ENCODE measurements around the gene SNCG. TPM values are rescaled to one million over a fixed set of nuclear protein-coding genes. Genes with fewer than 3 reads are reported as not detected.
"Not testable (repeated sequence)": the region's sequence is repeated elsewhere in the genome, so short reads cannot be mapped to it uniquely, and the experiment has no call there.

Gene SNCG
- polyA plus RNA-seq, 3 donors = 1.8 TPM; not detected in 2

GRCh38 chr10:86932674-86933073 is 25.7 kb upstream of the SNCG start:
- Mint-ChIP-seq H3K27me3 (ENCODE audit: low read depth in 3 of 3) (peaks cover 0 to 5% (median 5%) of the 10 kb centered on the region in 3 donors), H3K36me3 (no peaks in the 10 kb centered on the region), H3K4me3 (no peak overlapping the region), H3K4me1 (peaks cover 4% of the 10 kb centered on the region), H3K27ac (no peak overlapping the region), H3K9me3 (no peaks in the 10 kb centered on the region)
- no peaks in the 10 kb centered on the region for H3K4me1 ChIP-seq (ENCODE audit: control insufficient read depth in 1 of 2, insufficient read depth in 2 of 2, low read length in 2 of 2)
- no peaks in the 10 kb centered on the region for H3K79me2 ChIP-seq (ENCODE audit: insufficient read depth, low read length)
- DNase-seq = no peak
- no peak overlapping the region for H3K4me3 ChIP-seq (replicated peaks in 1 of 3; ENCODE audit: low read depth in 2 of 3, low read length in 3 of 3)
- H3K36me3 ChIP-seq (replicated peaks in 1 of 2; ENCODE audit: control insufficient read depth in 1 of 2, insufficient read depth in 2 of 2, low read length in 2 of 2) = no peaks in the 10 kb centered on the region
- H3K9me3 ChIP-seq (replicated peaks in 1 of 2; ENCODE audit: control insufficient read depth in 1 of 2, insufficient read depth in 1 of 2, low read length in 2 of 2) = no peaks in the 10 kb centered on the region
- TF ChIP-seq, protein P1, sequence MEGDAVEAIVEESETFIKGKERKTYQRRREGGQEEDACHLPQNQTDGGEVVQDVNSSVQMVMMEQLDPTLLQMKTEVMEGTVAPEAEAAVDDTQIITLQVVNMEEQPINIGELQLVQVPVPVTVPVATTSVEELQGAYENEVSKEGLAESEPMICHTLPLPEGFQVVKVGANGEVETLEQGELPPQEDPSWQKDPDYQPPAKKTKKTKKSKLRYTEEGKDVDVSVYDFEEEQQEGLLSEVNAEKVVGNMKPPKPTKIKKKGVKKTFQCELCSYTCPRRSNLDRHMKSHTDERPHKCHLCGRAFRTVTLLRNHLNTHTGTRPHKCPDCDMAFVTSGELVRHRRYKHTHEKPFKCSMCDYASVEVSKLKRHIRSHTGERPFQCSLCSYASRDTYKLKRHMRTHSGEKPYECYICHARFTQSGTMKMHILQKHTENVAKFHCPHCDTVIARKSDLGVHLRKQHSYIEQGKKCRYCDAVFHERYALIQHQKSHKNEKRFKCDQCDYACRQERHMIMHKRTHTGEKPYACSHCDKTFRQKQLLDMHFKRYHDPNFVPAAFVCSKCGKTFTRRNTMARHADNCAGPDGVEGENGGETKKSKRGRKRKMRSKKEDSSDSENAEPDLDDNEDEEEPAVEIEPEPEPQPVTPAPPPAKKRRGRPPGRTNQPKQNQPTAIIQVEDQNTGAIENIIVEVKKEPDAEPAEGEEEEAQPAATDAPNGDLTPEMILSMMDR (IDR thresholded peaks at IDR 0.05) = no peak
- no peak overlapping the region for H3K4me2 ChIP-seq (replicated peaks; ENCODE audit: extremely low read depth, low read length, poor library complexity, severe bottlenecking)
- H3K27ac ChIP-seq (ENCODE audit: low read depth in 1 of 2, low read length in 2 of 2) = no peak overlapping the region
- H4K20me1 ChIP-seq (ENCODE audit: insufficient read depth, low read length) = no peaks in the 10 kb centered on the region
- no CpG with 5 or more reads among the region's 2 CpGs for WGBS (ENCODE audit: insufficient coverage)
- no peak overlapping the region for H2AFZ ChIP-seq (ENCODE audit: insufficient read depth, low read depth, low read length, poor library complexity, severe bottlenecking)
- H3K9ac ChIP-seq (ENCODE audit: insufficient read depth, low read length, poor library complexity, severe bottlenecking) = no peak overlapping the region
- H3K27me3 ChIP-seq (ENCODE audit: control insufficient read depth in 2 of 2, insufficient read depth in 2 of 2, low read length in 2 of 2) = no peaks in the 10 kb centered on the region
- intact Hi-C loops (cut with micrococcal nuclease) = no loop called here

- H3K9me3 Mint-ChIP-seq; H3K4me2 ChIP-seq (replicated peaks; ENCODE audit: extremely low read depth, low read length, poor library complexity, severe bottlenecking); H3K9me3 ChIP-seq (replicated peaks in 1 of 2; ENCODE audit: control insufficient read depth in 1 of 2, insufficient read depth in 1 of 2, low read length in 2 of 2); H3K9ac ChIP-seq (ENCODE audit: insufficient read depth, low read length, poor library complexity, severe bottlenecking); H3K27me3 ChIP-seq (ENCODE audit: control insufficient read depth in 2 of 2, insufficient read depth in 2 of 2, low read length in 2 of 2); H3K27me3 Mint-ChIP-seq (ENCODE audit: low read depth in 3 of 3); DNase-seq; intact Hi-C loops (cut with micrococcal nuclease); H3K79me2 ChIP-seq (ENCODE audit: insufficient read depth, low read length); H4K20me1 ChIP-seq (ENCODE audit: insufficient read depth, low read length); H3K4me1 ChIP-seq (ENCODE audit: control insufficient read depth in 1 of 2, insufficient read depth in 2 of 2, low read length in 2 of 2); H3K4me3 ChIP-seq (replicated peaks in 1 of 3; ENCODE audit: low read depth in 2 of 3, low read length in 3 of 3); H3K4me3 Mint-ChIP-seq; H3K36me3 Mint-ChIP-seq; H3K36me3 ChIP-seq (replicated peaks in 1 of 2; ENCODE audit: control insufficient read depth in 1 of 2, insufficient read depth in 2 of 2, low read length in 2 of 2); H3K4me1 Mint-ChIP-seq; H2AFZ ChIP-seq (ENCODE audit: insufficient read depth, low read depth, low read length, poor library complexity, severe bottlenecking); H3K27ac ChIP-seq (ENCODE audit: low read depth in 1 of 2, low read length in 2 of 2): not testable (repeated sequence)
- H3K27ac Mint-ChIP-seq = peak overlapping the region in 1 of 7 donors; percentile 30
- 88% methylated on average over 4 of the region's 6 CpGs for WGBS (ENCODE audit: insufficient coverage)
These were observed 24.2 kb upstream of the SNCG start for GRCh38 chr10:86934162-86934711.
